Breast epithelium (tissue), 3 donors: ENCODE measurements around the gene SH3TC1.

Experiments used
- CTCF ChIP-seq, 3 donors: fragments of 450-650 bp; IDR thresholded peaks; one replicate each; pipeline ENCODE4 v1.5.1; 2016 to 2017; ENCODE audit warnings: antibody characterized with exemption in 3 of 3, mild to moderate bottlenecking in 3 of 3, moderate library complexity in 3 of 3
- POLR2A ChIP-seq: fragments of 450-650 bp; IDR thresholded peaks from one replicate; pipeline ENCODE4 v1.6.1; 2016; ENCODE audit warnings: antibody characterized with exemption, mild to moderate bottlenecking, moderate library complexity

- TF ChIP-seq CTCF (IDR thresholded peaks at IDR 0.05): no peak
- TF ChIP-seq POLR2A: no peak
Measured at GRCh38 chr4:8195841-8196458, 3.1 kb upstream of the SH3TC1 start.
